Measurements from ENCODE around the gene USP17L5. TPM values are rescaled to one million over a fixed set of nuclear protein-coding genes. Genes with fewer than 3 reads are reported as not detected.
"Not testable (repeated sequence)": the region's sequence is repeated elsewhere in the genome, so short reads cannot be mapped to it uniquely, and the experiment has no call there.

The USP17L5 gene
- total and polyA plus RNA-seq, 4 donors: not detected

GRCh38 chr4:9353338-9353737 is 14.1 kb downstream of the USP17L5 start, which contains the start of gene USP17L29:
Gene USP17L29, plus strand, starts transcription at chr4:9353638. Its CDS starts 0 bp downstream, at chr4:9353638.
- not testable (repeated sequence) for H3K4me3 ChIP-seq; H3K27me3 ChIP-seq (ENCODE audit: control insufficient read depth in 3 of 3, insufficient read depth in 3 of 3, low read length in 2 of 3); H3K9me3 ChIP-seq (ENCODE audit: control insufficient read depth in 4 of 4, insufficient read depth in 3 of 4, low read length in 3 of 4); H3K27ac ChIP-seq (ENCODE audit: low read depth in 1 of 2, low read length in 1 of 2); H3K36me3 ChIP-seq (ENCODE audit: control insufficient read depth in 4 of 4, insufficient read depth in 4 of 4, low read length in 4 of 4); DNase-seq; H3K9ac ChIP-seq (ENCODE audit: insufficient read depth in 1 of 2, low read length in 2 of 2); H3K4me1 ChIP-seq (ENCODE audit: control insufficient read depth in 5 of 5, insufficient read depth in 5 of 5, low read length in 5 of 5); ATAC-seq (ENCODE audit: insufficient read depth, low FRiP score)
- no CpG with 5 or more reads among the region's 15 CpGs for WGBS, 2 donors

DNA sequence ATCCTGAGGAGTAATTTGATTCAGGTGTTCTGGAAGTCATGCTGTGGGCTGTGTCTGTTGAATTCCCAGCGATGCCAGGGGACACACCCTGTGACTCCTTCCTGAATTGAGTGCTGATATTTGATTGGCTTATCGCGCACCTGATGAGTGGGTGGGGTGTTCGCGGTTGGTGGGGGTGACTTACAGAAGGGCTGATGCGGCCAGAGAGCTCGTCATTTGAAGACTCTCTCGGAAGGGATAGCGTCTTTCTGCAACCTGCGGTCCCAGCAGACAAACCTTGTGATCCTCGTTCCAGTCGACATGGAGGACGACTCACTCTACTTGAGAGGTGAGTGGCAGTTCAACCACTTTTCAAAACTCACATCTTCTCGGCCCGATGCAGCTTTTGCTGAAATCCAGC is 23.6 kb downstream of the USP17L5 start, which contains the start of gene USP17L30:
TSS of gene USP17L30 (plus strand) at position 301 of the 400 bp plus-strand sequence. CDS start at position 301, 0 bp downstream.
- not testable (repeated sequence) for H3K9me3 ChIP-seq (ENCODE audit: control insufficient read depth in 4 of 4, insufficient read depth in 3 of 4, low read length in 3 of 4); DNase-seq; H3K4me3 ChIP-seq; H3K9ac ChIP-seq (ENCODE audit: insufficient read depth in 1 of 2, low read length in 2 of 2); H3K4me1 ChIP-seq (ENCODE audit: control insufficient read depth in 5 of 5, insufficient read depth in 5 of 5, low read length in 5 of 5); H3K27ac ChIP-seq (ENCODE audit: low read depth in 1 of 2, low read length in 1 of 2); H3K27me3 ChIP-seq (ENCODE audit: control insufficient read depth in 3 of 3, insufficient read depth in 3 of 3, low read length in 2 of 3); ATAC-seq (ENCODE audit: insufficient read depth, low FRiP score); H3K36me3 ChIP-seq (ENCODE audit: control insufficient read depth in 4 of 4, insufficient read depth in 4 of 4, low read length in 4 of 4)
- WGBS, 2 donors: no CpG with 5 or more reads among the region's 15 CpGs

DNA sequence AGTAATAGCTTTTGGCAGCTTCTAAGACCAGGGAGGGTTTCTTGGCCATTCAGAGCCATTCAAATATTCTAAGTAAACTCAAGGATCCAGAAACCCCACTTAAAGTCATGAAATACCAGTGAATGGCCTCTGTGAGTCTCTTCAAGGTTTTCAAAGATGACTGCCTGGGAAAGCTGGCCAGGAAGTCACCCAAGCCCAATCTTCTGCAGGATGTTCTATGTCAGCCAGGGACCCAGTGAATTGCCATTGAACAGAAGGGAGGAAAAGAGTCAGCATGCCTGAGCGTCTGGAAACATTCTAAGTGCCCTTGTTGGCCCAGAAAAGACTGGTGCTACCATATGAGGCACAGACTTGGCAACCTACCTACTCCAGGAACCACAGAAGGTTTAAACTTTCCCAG is 40.7 kb downstream of the USP17L5 start:
- DNase-seq; H3K9ac ChIP-seq (ENCODE audit: insufficient read depth in 1 of 2, low read length in 2 of 2); H3K9me3 ChIP-seq (ENCODE audit: control insufficient read depth in 4 of 4, insufficient read depth in 3 of 4, low read length in 3 of 4); H3K27me3 ChIP-seq (ENCODE audit: control insufficient read depth in 3 of 3, insufficient read depth in 3 of 3, low read length in 2 of 3); H3K4me1 ChIP-seq (ENCODE audit: control insufficient read depth in 5 of 5, insufficient read depth in 5 of 5, low read length in 5 of 5); H3K4me3 ChIP-seq; H3K27ac ChIP-seq (ENCODE audit: low read depth in 1 of 2, low read length in 1 of 2); H3K36me3 ChIP-seq (ENCODE audit: control insufficient read depth in 4 of 4, insufficient read depth in 4 of 4, low read length in 4 of 4); ATAC-seq (ENCODE audit: insufficient read depth, low FRiP score): not testable (repeated sequence)
- 21 to 39% methylated on average over 1 of the region's 1 CpG for WGBS, 2 donors

DNA sequence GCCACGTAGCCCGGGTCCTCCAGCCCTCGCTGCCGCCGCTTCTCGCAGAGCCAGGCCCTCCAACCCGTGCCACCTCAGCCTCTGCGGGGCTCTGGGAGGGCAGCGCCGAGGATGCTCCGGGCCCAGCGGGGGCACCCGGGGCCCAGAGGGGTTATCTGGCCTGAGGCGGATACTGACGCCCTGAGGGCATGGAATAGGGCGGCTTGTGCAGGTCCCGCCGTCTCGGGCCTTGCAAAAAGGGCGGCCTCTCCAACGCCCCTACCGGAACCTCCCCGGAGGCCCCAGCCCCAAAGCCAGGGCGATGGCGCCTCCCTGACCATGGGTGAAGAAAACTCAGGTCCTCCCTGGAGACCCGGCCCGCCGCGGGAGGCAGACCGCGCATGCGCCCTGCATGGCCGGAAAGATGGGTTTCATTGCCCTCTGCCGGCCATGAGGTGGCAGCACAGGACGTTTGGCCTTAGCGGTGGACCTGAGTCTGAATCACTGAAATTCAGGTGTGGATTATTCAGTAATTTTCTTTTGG is 41.9 kb downstream of the USP17L5 start:
- DNase-seq: peak; percentile 6 to 15 (median 13)
- H3K4me1 ChIP-seq (ENCODE audit: control insufficient read depth in 5 of 5, insufficient read depth in 5 of 5, low read length in 5 of 5); H3K27ac ChIP-seq (ENCODE audit: low read depth in 1 of 2, low read length in 1 of 2); H3K27me3 ChIP-seq (ENCODE audit: control insufficient read depth in 3 of 3, insufficient read depth in 3 of 3, low read length in 2 of 3); ATAC-seq (ENCODE audit: insufficient read depth, low FRiP score); H3K4me3 ChIP-seq; H3K9ac ChIP-seq (ENCODE audit: insufficient read depth in 1 of 2, low read length in 2 of 2); H3K9me3 ChIP-seq (ENCODE audit: control insufficient read depth in 4 of 4, insufficient read depth in 3 of 4, low read length in 3 of 4); H3K36me3 ChIP-seq (ENCODE audit: control insufficient read depth in 4 of 4, insufficient read depth in 4 of 4, low read length in 4 of 4): not testable (repeated sequence)
- 29 to 32% methylated on average over 29 to 36 of the region's 36 CpGs for WGBS, 2 donors

GRCh38 chr4:9384126-9384525 is 44.9 kb downstream of the USP17L5 start:
- 91 to 93% methylated on average over 1 of the region's 1 CpG for WGBS, 2 donors

GRCh38 chr4:9389001-9389400 is 49.8 kb downstream of the USP17L5 start:
- H3K9me3 ChIP-seq (ENCODE audit: control insufficient read depth in 4 of 4, insufficient read depth in 3 of 4, low read length in 3 of 4); H3K9ac ChIP-seq (ENCODE audit: insufficient read depth in 1 of 2, low read length in 2 of 2); ATAC-seq (ENCODE audit: insufficient read depth, low FRiP score); H3K4me1 ChIP-seq (ENCODE audit: control insufficient read depth in 5 of 5, insufficient read depth in 5 of 5, low read length in 5 of 5); H3K36me3 ChIP-seq (ENCODE audit: control insufficient read depth in 4 of 4, insufficient read depth in 4 of 4, low read length in 4 of 4); H3K27ac ChIP-seq (ENCODE audit: low read depth in 1 of 2, low read length in 1 of 2); DNase-seq; H3K27me3 ChIP-seq (ENCODE audit: control insufficient read depth in 3 of 3, insufficient read depth in 3 of 3, low read length in 2 of 3); H3K4me3 ChIP-seq: not testable (repeated sequence)
- WGBS, 2 donors: 19 to 23% methylated on average over 2 of the region's 2 CpGs

More at GRCh38 chr4:9384126-9384525, 44.9 kb downstream of the USP17L5 start:
- ATAC-seq (ENCODE audit: insufficient read depth, low FRiP score) (no peak), DNase-seq (no peak)
- no peaks in the 10 kb centered on the region for H3K27me3 ChIP-seq (ENCODE audit: control insufficient read depth in 3 of 3, insufficient read depth in 3 of 3, low read length in 2 of 3)
- peaks cover 0 to 2% (median 0%) of the 10 kb centered on the region in 5 donors for H3K4me1 ChIP-seq (ENCODE audit: control insufficient read depth in 5 of 5, insufficient read depth in 5 of 5, low read length in 5 of 5)
- no peak overlapping the region for H3K27ac ChIP-seq (ENCODE audit: low read depth in 1 of 2, low read length in 1 of 2)
- H3K36me3 ChIP-seq (ENCODE audit: control insufficient read depth in 4 of 4, insufficient read depth in 4 of 4, low read length in 4 of 4): no peaks in the 10 kb centered on the region
- H3K9ac ChIP-seq (ENCODE audit: insufficient read depth in 1 of 2, low read length in 2 of 2): no peak overlapping the region
- H3K9me3 ChIP-seq (ENCODE audit: control insufficient read depth in 4 of 4, insufficient read depth in 3 of 4, low read length in 3 of 4): no peaks in the 10 kb centered on the region
- TF ChIP-seq CTCF (IDR thresholded peaks at IDR 0.05; ENCODE audit: control extremely low read depth, extremely low read depth): no peak
- H3K4me3 ChIP-seq: no peak overlapping the region

All from lung (tissue), 12 donors.